NB4 (cell line): ENCODE data around the gene SCARB1.
"Not testable (repeated sequence)": the region's sequence is repeated elsewhere in the genome, so short reads cannot be mapped to it uniquely, and the experiment has no call there.

Experiments used
- DNase-seq: peaks from one replicate; pipeline ENCODE4 v3.0.0; 2010; ENCODE audit warnings: low read depth
- H3K4me3 ChIP-seq: one replicate; pipeline ENCODE4 v1.5.1; 2011; ENCODE audit warnings: mild to moderate bottlenecking, low read depth, low read length, moderate library complexity
- MYC ChIP-seq: IDR thresholded peaks from 2 replicates; pipeline ENCODE4 v1.6.1; 2011; ENCODE audit warnings: low read depth, low read length
- POLR2A ChIP-seq: IDR thresholded peaks from 2 replicates; pipeline ENCODE4 v1.6.1; 2011; ENCODE audit warnings: mild to moderate bottlenecking; ENCODE audit not compliant: insufficient read length; ENCODE audit errors: extremely low read depth
- TF ChIP-seq, protein P1 (sequence below): IDR thresholded peaks from 2 replicates; pipeline ENCODE4 v1.6.1; 2011; ENCODE audit warnings: low read depth, low read length
- TF ChIP-seq, protein P2 (sequence below): IDR thresholded peaks from one replicate; pipeline ENCODE4 v1.5.1; 2012; ENCODE audit warnings: low read depth, low read length

The SCARB1 gene, protein sequence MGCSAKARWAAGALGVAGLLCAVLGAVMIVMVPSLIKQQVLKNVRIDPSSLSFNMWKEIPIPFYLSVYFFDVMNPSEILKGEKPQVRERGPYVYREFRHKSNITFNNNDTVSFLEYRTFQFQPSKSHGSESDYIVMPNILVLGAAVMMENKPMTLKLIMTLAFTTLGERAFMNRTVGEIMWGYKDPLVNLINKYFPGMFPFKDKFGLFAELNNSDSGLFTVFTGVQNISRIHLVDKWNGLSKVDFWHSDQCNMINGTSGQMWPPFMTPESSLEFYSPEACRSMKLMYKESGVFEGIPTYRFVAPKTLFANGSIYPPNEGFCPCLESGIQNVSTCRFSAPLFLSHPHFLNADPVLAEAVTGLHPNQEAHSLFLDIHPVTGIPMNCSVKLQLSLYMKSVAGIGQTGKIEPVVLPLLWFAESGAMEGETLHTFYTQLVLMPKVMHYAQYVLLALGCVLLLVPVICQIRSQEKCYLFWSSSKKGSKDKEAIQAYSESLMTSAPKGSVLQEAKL

DNA sequence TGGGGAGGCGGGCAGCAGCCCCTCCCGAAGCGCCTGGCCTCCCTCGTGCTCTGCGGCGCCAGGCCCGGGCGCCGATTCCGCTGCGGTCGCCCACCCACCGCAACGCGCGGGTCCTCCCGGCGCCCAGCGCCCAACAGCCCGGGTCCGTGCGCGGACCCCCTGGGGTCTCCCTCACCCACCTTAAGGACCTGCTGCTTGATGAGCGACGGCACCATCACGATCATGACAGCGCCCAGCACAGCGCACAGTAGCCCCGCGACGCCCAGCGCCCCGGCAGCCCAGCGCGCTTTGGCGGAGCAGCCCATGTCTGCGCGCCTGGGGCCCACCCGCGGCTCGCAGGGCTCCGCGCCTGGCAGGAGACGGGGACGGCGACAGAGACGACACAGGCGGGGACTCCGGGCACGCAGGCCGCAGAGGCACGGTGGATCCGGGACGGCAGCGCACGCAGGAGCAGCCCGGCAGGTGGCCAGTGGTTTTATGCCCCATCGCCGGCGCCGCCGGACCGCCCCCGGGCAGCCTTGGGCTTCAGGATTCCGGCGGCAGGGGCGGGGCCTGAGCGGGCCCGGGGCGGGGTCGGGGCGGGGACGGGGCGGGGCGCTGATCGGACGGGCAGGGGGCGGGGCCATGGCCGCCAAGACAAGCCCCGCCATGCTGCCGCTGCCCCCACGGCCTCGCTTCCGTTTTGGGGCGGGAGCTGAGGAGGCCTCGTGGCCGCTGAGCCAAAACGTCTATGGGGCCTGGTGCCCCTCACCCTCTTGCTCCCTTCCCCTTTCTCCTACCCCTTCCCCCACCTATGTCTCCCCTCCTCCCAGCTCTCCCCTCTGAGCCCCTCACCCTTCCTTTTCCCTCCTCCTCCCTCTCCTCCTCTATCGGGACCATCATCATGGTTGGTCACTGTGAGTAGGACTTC is at the start of gene SCARB1:
Gene SCARB1 (minus strand): TSS at position 449 of the 910 bp plus-strand sequence. CDS start 144 bp downstream, at position 305.
- H3K4me3 ChIP-seq: peak within 1 kb of the TSS; percentile 92
- peak; percentile 97 for DNase-seq
- TF ChIP-seq POLR2A: peak; percentile 86
- TF ChIP-seq, protein P1, sequence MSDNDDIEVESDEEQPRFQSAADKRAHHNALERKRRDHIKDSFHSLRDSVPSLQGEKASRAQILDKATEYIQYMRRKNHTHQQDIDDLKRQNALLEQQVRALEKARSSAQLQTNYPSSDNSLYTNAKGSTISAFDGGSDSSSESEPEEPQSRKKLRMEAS: peak; percentile 96
- peak; percentile 100 for TF ChIP-seq MYC
- TF ChIP-seq, protein P2, sequence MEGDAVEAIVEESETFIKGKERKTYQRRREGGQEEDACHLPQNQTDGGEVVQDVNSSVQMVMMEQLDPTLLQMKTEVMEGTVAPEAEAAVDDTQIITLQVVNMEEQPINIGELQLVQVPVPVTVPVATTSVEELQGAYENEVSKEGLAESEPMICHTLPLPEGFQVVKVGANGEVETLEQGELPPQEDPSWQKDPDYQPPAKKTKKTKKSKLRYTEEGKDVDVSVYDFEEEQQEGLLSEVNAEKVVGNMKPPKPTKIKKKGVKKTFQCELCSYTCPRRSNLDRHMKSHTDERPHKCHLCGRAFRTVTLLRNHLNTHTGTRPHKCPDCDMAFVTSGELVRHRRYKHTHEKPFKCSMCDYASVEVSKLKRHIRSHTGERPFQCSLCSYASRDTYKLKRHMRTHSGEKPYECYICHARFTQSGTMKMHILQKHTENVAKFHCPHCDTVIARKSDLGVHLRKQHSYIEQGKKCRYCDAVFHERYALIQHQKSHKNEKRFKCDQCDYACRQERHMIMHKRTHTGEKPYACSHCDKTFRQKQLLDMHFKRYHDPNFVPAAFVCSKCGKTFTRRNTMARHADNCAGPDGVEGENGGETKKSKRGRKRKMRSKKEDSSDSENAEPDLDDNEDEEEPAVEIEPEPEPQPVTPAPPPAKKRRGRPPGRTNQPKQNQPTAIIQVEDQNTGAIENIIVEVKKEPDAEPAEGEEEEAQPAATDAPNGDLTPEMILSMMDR: no peak

DNA sequence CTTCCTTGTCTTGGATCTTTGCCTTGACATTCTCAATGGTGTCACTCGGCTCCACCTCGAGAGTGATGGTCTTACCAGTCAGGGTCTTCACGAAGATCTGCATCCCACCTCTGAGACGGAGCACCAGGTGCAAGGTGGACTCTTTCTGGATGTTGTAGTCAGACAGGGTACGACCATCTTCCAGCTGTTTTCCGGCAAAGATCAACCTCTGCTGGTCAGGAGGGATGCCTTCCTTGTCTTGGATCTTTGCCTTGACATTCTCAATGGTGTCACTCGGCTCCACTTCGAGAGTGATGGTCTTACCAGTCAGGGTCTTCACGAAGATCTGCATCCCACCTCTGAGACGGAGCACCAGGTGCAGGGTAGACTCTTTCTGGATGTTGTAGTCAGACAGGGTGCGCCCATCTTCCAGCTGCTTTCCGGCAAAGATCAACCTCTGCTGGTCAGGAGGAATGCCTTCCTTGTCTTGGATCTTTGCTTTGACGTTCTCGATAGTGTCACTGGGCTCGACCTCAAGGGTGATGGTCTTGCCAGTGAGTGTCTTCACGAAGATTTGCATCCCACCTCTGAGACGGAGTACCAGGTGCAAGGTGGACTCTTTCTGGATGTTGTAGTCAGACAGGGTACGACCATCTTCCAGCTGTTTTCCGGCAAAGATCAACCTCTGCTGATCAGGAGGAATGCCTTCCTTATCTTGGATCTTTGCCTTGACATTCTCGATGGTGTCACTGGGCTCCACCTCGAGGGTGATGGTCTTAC is 49.0 kb upstream of the SCARB1 start:
- not testable (repeated sequence) for DNase-seq
- peak overlapping the region; percentile 27 for H3K4me3 ChIP-seq

DNA sequence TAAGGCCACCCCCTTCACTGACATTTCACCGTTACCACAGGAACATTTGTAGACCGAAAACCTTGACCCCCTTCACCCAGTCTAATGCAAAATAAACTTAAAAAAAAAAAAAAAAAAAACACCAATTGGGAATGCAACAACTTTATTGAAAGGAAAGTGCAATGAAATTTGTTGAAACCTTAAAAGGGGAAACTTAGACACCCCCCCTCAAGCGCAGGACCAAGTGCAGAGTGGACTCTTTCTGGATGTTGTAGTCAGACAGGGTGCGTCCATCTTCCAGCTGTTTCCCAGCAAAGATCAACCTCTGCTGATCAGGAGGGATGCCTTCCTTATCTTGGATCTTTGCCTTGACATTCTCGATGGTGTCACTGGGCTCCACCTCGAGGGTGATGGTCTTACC is 47.9 kb upstream of the SCARB1 start:
- H3K4me3 ChIP-seq: peak overlapping the region; percentile 6
- DNase-seq: not testable (repeated sequence)

DNA sequence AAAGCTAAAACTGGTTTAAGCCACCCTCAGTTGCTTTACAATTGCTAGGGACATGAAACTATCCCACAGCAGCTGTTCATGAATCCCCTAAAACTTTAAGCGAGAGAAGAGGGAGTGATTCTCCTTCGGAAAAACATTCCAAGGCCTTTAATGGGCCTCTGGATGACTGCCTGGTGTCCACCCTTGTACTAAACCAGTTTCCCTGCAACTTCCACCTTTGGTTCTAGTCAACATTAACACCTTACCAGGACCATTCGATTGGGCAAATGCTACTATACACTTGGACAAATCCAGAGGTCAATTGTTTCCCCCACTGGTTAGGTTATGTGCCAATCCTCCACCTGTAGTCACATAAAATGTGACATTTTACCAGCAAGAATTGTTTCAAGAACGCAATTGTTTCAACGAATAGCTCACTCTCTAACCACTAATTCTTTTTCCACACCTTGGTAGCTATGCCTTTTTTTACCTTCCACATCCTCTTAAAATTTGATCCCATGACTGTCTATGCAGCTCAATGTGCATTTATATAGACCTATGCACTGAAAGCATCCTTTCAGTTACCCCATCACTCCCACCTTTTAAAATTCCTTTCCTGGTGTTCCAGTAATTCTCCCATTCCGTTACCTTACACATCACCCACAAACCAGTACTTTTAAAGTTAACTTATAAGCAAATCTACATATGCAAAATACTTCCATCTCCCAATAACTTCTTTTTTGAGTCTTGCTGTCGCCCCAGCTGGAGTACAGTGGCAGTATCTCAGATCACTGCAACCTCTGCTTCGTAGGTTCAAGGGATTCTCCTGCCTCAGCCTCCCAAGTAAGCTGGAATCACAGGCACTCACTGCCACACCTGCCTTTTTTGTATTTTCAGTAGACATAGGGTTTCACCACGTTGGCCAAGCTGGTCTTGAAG is 47.2 kb upstream of the SCARB1 start:
- peak overlapping the region; percentile 6 for H3K4me3 ChIP-seq
- peak; percentile 22 for DNase-seq
- TF ChIP-seq, protein P2: no peak
- peak; percentile 26 for TF ChIP-seq POLR2A
- TF ChIP-seq, protein P1: no peak
- TF ChIP-seq MYC: no peak

DNA sequence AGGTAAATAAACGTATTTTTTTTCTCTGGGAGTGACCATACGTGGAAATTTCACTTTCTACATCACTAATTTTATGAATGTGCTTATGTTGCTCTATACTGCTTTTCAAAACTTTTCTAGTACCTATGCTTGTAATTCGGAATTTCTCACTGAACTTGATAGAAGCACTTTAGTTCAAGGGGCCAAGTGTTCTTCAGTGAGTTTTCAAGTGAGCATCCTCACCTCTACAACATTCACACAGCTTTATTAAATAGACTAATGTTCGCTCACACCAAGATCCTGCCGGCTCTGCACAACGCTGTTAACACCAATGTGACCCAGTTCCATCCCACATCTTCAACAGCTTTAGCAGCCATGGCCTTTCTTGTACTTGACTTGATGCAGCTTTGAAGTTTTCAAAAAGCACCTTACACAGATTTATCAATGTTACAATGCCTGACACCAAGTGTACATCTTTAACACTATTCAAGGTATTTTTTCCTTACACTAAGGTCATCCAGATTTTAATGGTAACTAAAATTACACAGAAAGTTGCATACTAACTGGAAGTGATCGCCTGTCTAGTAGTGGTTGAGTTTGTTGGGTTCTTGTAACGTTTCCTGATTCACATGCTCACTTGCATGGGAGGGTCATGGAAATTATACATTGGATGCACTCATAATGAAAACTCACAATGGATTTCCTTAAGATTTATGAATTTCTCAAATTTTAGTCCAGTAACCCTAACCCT is 46.3 kb upstream of the SCARB1 start:
- TF ChIP-seq POLR2A (no peak), MYC (no peak)
- TF ChIP-seq, protein P2: no peak
- H3K4me3 ChIP-seq: no peak overlapping the region
- peak; percentile 38 for DNase-seq

DNA sequence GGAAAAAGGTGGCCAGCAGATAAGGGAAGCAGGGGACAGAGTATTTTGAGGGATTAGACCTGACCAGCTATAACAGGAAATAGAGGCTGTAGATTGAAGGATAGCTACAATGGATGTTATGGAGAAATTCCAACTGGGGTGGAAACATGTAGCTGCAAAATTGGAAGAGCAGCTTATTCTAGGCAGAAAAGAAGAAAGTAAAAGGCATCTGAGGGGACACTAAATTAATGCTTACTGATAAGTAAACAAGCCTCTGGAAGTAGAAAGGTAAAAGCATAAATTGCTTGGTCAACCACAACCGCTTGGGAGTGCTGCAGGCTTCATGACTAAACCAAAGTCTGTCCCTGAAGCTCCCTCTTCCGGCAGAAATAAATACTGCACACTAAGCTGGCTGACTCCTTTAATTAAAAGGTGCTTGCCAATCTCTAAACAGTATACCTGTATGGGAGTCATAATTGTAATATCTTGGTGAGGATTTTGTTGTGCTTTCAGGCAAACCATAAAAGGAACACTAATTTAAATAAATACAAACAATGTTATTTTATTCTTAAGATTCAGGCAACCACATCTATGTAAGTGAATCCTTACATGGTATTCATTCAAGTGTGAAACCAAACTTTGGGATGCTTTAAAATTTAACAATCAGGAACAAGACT is 43.1 kb upstream of the SCARB1 start:
- DNase-seq: peak; percentile 94
- TF ChIP-seq POLR2A: no peak
- TF ChIP-seq, protein P1: peak; percentile 60
- TF ChIP-seq MYC: peak; percentile 70; the same call in 1 of the 2 replicates
- TF ChIP-seq, protein P2: peak; percentile 100
- no peak overlapping the region for H3K4me3 ChIP-seq
